HepG2 (cell line): ENCODE measurements around the gene EFCAB8. TPM values are rescaled to one million over a fixed set of nuclear protein-coding genes. Genes with fewer than 3 reads are reported as not detected.

Source experiments
- ARHGAP35 ChIP-seq: sonication (generic); formaldehyde crosslinking; IDR thresholded peaks from 2 replicates; pipeline ENCODE4 v1.9.0; 2022; ENCODE audit warnings: mild to moderate bottlenecking, inconsistent platforms, moderate library complexity, missing genetic modification reagents, borderline replicate concordance
- IKZF1 ChIP-seq: fragments of 450-650 bp; IDR thresholded peaks from 2 replicates; pipeline ENCODE4 v1.7.1; 2016
- KDM2A ChIP-seq: sonication (generic); formaldehyde crosslinking; IDR thresholded peaks from 2 replicates; pipeline ENCODE4 v1.4.0; 2020; ENCODE audit warnings: low read depth, missing genetic modification reagents, borderline replicate concordance
- KMT2B ChIP-seq: IDR thresholded peaks from 2 replicates; pipeline ENCODE4 v1.6.1; 2016; ENCODE audit warnings: missing genetic modification reagents, missing compliant biosample characterization
- MEIS2 ChIP-seq: sonication (generic); formaldehyde crosslinking; IDR thresholded peaks from 2 replicates; pipeline ENCODE4 v1.9.0; 2021; ENCODE audit warnings: mild to moderate bottlenecking, missing genetic modification reagents
- MIXL1 ChIP-seq: IDR thresholded peaks from 2 replicates; pipeline ENCODE4 v1.6.1; 2016
- MTERF4 ChIP-seq: sonication (generic); formaldehyde crosslinking; IDR thresholded peaks from 2 replicates; pipeline ENCODE4 v1.8.0; 2023; ENCODE audit warnings: mild to moderate bottlenecking, missing genetic modification reagents
- PAXIP1 ChIP-seq: sonication (generic); formaldehyde crosslinking; conservative IDR thresholded peaks from 2 replicates; pipeline ENCODE4 v1.4.0; 2020; ENCODE audit warnings: mild to moderate bottlenecking, missing genetic modification reagents, moderate library complexity
- REPIN1 ChIP-seq: sonication (generic); formaldehyde crosslinking; IDR thresholded peaks from 2 replicates; pipeline ENCODE4 v1.8.0; 2022; ENCODE audit warnings: missing genetic modification reagents, low read depth, mild to moderate bottlenecking, borderline replicate concordance
- RFX5 ChIP-seq: IDR thresholded peaks from 2 replicates; pipeline ENCODE4 v1.6.1; 2011; ENCODE audit warnings: low read depth, low read length, improper control_type of control experiment
- SIX4 ChIP-seq: sonication (generic); formaldehyde crosslinking; IDR thresholded peaks from 2 replicates; pipeline ENCODE4 v1.4.0; 2020; ENCODE audit warnings: missing genetic modification reagents
- SYNCRIP ChIP-seq: fragments of 200-400 bp; formaldehyde crosslinking; IDR thresholded peaks from 2 replicates; pipeline ENCODE4 v1.6.1; 2018; ENCODE audit warnings: mild to moderate bottlenecking, low read depth, low read length; ENCODE audit not compliant: insufficient read depth
- USF2 ChIP-seq, 2 experiments: sonication (generic) in 1 of 2; formaldehyde crosslinking in 1 of 2; IDR thresholded peaks; 2 replicates each; pipeline versions ENCODE4 v1.5.1 to v1.6.1; 2011 to 2020; ENCODE audit warnings: borderline replicate concordance in 1 of 2, low read depth in 1 of 2, low read length in 1 of 2, mild to moderate bottlenecking in 1 of 2, missing genetic modification reagents in 1 of 2, moderate library complexity in 1 of 2
- XBP1 ChIP-seq: sonication (generic); formaldehyde crosslinking; IDR thresholded peaks from 2 replicates; pipeline ENCODE4 v1.5.0; 2020; ENCODE audit warnings: missing genetic modification reagents
- ZFP36 ChIP-seq: fragments of 150-350 bp; IDR thresholded peaks from 2 replicates; pipeline ENCODE4 v1.6.1; 2018; ENCODE audit warnings: borderline replicate concordance, low read length, low read depth; ENCODE audit not compliant: partially characterized antibody
- ZNF564 ChIP-seq: sonication (generic); formaldehyde crosslinking; IDR thresholded peaks from 2 replicates; pipeline ENCODE4 v1.8.1; 2023; ENCODE audit warnings: mild to moderate bottlenecking, missing genetic modification reagents
- ZSCAN22 ChIP-seq: sonication (generic); formaldehyde crosslinking; IDR thresholded peaks from 2 replicates; pipeline ENCODE4 v1.4.0; 2020; ENCODE audit warnings: mild to moderate bottlenecking, missing genetic modification reagents
- ZSCAN5A ChIP-seq: sonication (generic); formaldehyde crosslinking; IDR thresholded peaks from 2 replicates; pipeline ENCODE4 v1.8.0; 2022; ENCODE audit warnings: mild to moderate bottlenecking, missing genetic modification reagents, borderline replicate concordance
- polyA plus RNA-seq, 8 experiments: library from polyadenylated mRNA; depleted of rRNA in 3 of 8; stranded (reverse) in 7 of 8; unstranded in 1 of 8; fragments of >200 nt; fragmentation: Illumina TruSeq in 4 of 8; extraction: Trizol in 4 of 8; gene quantifications; 2 replicates each; pipeline versions ENCODE4 v1.2.1 to v1.2.3, GENCODE V29; 2011 to 2016; ENCODE audit warnings: low read depth in 4 of 8, missing spikeins in 1 of 8, mixed read lengths in 1 of 8; ENCODE audit not compliant: insufficient read depth in 1 of 8
- total RNA-seq, 5 experiments: library from RNA; depleted of rRNA; stranded (reverse); fragments of >200 nt; fragmentation: Illumina TruSeq; extraction: Trizol; gene quantifications; 2 replicates each; pipeline ENCODE4 v1.2.3, GENCODE V29; 2016; ENCODE audit warnings: low read depth in 1 of 5
- TF ChIP-seq, protein P1 (sequence below): sonication (generic); formaldehyde crosslinking; IDR thresholded peaks from 2 replicates; pipeline ENCODE4 v1.5.1; 2020; ENCODE audit warnings: missing genetic modification reagents, mild to moderate bottlenecking, borderline replicate concordance

Gene EFCAB8
- total and polyA plus RNA-seq, 2 of the 13 experiments (the other 11 are each of a cell fraction or from before 2014, with no cell fraction given): 0.15 to 0.22 TPM

GRCh38 chr20:32902456-32903420 lies 44.0 kb downstream of the EFCAB8 start (continued):
- TF ChIP-seq SYNCRIP (no peak), ARHGAP35 (CRISPR knock-in tag) (no peak), XBP1 (no peak), PAXIP1 (CRISPR knock-in tag) (no peak), ZSCAN22 (CRISPR knock-in tag) (no peak), ZNF564 (CRISPR knock-in tag) (no peak), REPIN1 (CRISPR knock-in tag) (no peak), KMT2B (CRISPR knock-in tag) (no peak), MTERF4 (no peak), MIXL1 (CRISPR knock-in tag) (peak; percentile 59; the same call in 1 of the 2 replicates), ZFP36 (no peak), MEIS2 (CRISPR knock-in tag) (peak; percentile 56; the same call in 1 of the 2 replicates), KDM2A (CRISPR knock-in tag) (peak; percentile 81), USF2 (IDR thresholded peaks at IDR 0.05; ENCODE audit: low read depth, low read length) (no peak), USF2 (CRISPR knock-in tag; IDR thresholded peaks at IDR 0.05; ENCODE audit: borderline replicate concordance) (no peak), RFX5 (no peak), SIX4 (CRISPR knock-in tag) (no peak), IKZF1 (no peak), ZSCAN5A (CRISPR knock-in tag) (no peak)
- TF ChIP-seq, protein P1, sequence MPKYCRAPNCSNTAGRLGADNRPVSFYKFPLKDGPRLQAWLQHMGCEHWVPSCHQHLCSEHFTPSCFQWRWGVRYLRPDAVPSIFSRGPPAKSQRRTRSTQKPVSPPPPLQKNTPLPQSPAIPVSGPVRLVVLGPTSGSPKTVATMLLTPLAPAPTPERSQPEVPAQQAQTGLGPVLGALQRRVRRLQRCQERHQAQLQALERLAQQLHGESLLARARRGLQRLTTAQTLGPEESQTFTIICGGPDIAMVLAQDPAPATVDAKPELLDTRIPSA (CRISPR knock-in tag): no peak
